ENCODE measurements around the gene ZNF343.

GRCh38 chr20:2509794-2510193 is 1.1 kb upstream of the ZNF343 start:
- TF ChIP-seq CTCF (IDR thresholded peaks at IDR 0.05; ENCODE audit: extremely low read depth in 1 of 2, insufficient read depth in 1 of 2, low read depth in 1 of 2, low read length in 2 of 2) (no peak), POLR2AphosphoS5 (IDR thresholded peaks at IDR 0.05; ENCODE audit: insufficient read depth, low read depth, low read length) (no peak), POLR2A (IDR thresholded peaks at IDR 0.05; ENCODE audit: low read depth, low read length) (no peak), JUN (IDR thresholded peaks at IDR 0.05; ENCODE audit: borderline replicate concordance, insufficient read depth, insufficient read length, low read depth) (no peak)
